Measurements from ENCODE around the gene NUP37. TPM values are rescaled to one million over a fixed set of nuclear protein-coding genes. Genes with fewer than 3 reads are reported as not detected.

The NUP37 gene
- total and polyA plus RNA-seq, 2 of the 13 experiments (the other 11 are each of a cell fraction or from before 2014, with no cell fraction given): 50.6 to 80.1 TPM

DNA sequence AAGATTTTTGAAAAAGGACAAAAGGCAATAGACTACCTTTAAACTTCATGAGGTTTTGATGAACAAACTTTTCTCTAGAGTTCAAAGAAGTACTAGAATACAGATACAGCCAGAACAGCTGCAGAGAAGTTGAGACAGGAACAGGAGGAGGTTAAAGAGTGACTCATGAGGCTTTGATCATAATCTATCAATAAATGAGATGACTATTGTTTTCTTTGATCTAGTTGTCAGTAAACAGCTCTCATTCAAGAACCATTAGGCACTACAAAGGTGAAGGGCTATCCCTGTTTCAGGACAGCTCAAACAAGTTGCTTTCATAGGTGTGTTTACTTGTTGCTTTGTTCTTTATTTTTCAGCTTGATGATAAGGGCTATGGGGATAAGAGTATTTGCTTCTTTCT lies 60.6 kb downstream of the NUP37 start (continued):
- TF ChIP-seq, protein P1, sequence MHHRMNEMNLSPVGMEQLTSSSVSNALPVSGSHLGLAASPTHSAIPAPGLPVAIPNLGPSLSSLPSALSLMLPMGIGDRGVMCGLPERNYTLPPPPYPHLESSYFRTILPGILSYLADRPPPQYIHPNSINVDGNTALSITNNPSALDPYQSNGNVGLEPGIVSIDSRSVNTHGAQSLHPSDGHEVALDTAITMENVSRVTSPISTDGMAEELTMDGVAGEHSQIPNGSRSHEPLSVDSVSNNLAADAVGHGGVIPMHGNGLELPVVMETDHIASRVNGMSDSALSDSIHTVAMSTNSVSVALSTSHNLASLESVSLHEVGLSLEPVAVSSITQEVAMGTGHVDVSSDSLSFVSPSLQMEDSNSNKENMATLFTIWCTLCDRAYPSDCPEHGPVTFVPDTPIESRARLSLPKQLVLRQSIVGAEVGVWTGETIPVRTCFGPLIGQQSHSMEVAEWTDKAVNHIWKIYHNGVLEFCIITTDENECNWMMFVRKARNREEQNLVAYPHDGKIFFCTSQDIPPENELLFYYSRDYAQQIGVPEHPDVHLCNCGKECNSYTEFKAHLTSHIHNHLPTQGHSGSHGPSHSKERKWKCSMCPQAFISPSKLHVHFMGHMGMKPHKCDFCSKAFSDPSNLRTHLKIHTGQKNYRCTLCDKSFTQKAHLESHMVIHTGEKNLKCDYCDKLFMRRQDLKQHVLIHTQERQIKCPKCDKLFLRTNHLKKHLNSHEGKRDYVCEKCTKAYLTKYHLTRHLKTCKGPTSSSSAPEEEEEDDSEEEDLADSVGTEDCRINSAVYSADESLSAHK (CRISPR knock-in tag; IDR thresholded peaks at IDR 0.05; ENCODE audit: borderline replicate concordance): no peak
- TF ChIP-seq, protein P2, sequence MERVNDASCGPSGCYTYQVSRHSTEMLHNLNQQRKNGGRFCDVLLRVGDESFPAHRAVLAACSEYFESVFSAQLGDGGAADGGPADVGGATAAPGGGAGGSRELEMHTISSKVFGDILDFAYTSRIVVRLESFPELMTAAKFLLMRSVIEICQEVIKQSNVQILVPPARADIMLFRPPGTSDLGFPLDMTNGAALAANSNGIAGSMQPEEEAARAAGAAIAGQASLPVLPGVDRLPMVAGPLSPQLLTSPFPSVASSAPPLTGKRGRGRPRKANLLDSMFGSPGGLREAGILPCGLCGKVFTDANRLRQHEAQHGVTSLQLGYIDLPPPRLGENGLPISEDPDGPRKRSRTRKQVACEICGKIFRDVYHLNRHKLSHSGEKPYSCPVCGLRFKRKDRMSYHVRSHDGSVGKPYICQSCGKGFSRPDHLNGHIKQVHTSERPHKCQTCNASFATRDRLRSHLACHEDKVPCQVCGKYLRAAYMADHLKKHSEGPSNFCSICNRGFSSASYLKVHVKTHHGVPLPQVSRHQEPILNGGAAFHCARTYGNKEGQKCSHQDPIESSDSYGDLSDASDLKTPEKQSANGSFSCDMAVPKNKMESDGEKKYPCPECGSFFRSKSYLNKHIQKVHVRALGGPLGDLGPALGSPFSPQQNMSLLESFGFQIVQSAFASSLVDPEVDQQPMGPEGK (CRISPR knock-in tag; IDR thresholded peaks at IDR 0.05): 0 out of 2 replicates have a peak, but pooled peaks have one; percentile 14
- TF ChIP-seq SKI (IDR thresholded peaks at IDR 0.05; ENCODE audit: partially characterized antibody) (peak; percentile 18), ZNF792 (CRISPR knock-in tag; IDR thresholded peaks at IDR 0.05) (peak; percentile 68; the same call in 1 of the 2 replicates), NR2F6 (IDR thresholded peaks at IDR 0.05) (peak; percentile 93), NR2F6 (CRISPR knock-in tag; IDR thresholded peaks at IDR 0.05) (peak; percentile 73; the same call in 1 of the 2 replicates), PCBP2 (optimal IDR thresholded peaks at IDR 0.05; ENCODE audit: low read depth, low read length, poor library complexity, severe bottlenecking) (no peak), ZNF577 (CRISPR knock-in tag; IDR thresholded peaks at IDR 0.05; ENCODE audit: borderline replicate concordance, low read depth) (no peak), ZNF331 (CRISPR knock-in tag; IDR thresholded peaks at IDR 0.05) (peak; percentile 25; the same call in 1 of the 2 replicates), FOSL2 (CRISPR knock-in tag; IDR thresholded peaks at IDR 0.05) (peak; percentile 90), HNF4G (IDR thresholded peaks at IDR 0.05; ENCODE audit: borderline replicate concordance, low read depth, low read length) (no peak; the same call in 1 of the 2 replicates), HNF4G (CRISPR knock-in tag; IDR thresholded peaks at IDR 0.05; ENCODE audit: borderline replicate concordance, low read depth) (no peak), FOXO1 (CRISPR knock-in tag; IDR thresholded peaks at IDR 0.05) (peak; percentile 90), MZF1 (CRISPR knock-in tag; IDR thresholded peaks at IDR 0.05; ENCODE audit: borderline replicate concordance) (no peak), JUN (CRISPR knock-in tag; IDR thresholded peaks at IDR 0.05) (peak; percentile 63; the same call in 1 of the 2 replicates), ASH2L (IDR thresholded peaks at IDR 0.05; ENCODE audit: insufficient read length, low read depth, low read length) (peak; percentile 64)
- TF ChIP-seq, protein P3, sequence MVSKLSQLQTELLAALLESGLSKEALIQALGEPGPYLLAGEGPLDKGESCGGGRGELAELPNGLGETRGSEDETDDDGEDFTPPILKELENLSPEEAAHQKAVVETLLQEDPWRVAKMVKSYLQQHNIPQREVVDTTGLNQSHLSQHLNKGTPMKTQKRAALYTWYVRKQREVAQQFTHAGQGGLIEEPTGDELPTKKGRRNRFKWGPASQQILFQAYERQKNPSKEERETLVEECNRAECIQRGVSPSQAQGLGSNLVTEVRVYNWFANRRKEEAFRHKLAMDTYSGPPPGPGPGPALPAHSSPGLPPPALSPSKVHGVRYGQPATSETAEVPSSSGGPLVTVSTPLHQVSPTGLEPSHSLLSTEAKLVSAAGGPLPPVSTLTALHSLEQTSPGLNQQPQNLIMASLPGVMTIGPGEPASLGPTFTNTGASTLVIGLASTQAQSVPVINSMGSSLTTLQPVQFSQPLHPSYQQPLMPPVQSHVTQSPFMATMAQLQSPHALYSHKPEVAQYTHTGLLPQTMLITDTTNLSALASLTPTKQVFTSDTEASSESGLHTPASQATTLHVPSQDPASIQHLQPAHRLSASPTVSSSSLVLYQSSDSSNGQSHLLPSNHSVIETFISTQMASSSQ (IDR thresholded peaks at IDR 0.05; ENCODE audit: low read depth): peak; percentile 88
- TF ChIP-seq, protein P3 (CRISPR knock-in tag; IDR thresholded peaks at IDR 0.05; ENCODE audit: borderline replicate concordance): peak; percentile 86; the same call in 1 of the 2 replicates
- TF ChIP-seq, protein P4, sequence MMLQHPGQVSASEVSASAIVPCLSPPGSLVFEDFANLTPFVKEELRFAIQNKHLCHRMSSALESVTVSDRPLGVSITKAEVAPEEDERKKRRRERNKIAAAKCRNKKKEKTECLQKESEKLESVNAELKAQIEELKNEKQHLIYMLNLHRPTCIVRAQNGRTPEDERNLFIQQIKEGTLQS (CRISPR knock-in tag; IDR thresholded peaks at IDR 0.05): peak; percentile 63; the same call in 1 of the 2 replicates
- TF ChIP-seq, protein P5, sequence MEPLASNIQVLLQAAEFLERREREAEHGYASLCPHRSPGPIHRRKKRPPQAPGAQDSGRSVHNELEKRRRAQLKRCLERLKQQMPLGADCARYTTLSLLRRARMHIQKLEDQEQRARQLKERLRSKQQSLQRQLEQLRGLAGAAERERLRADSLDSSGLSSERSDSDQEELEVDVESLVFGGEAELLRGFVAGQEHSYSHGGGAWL (CRISPR knock-in tag; IDR thresholded peaks at IDR 0.05): no peak
